Colonic mucosa (tissue), 4 donors: Measurements from ENCODE around the gene EPHA7. TPM values are rescaled to one million over a fixed set of nuclear protein-coding genes. Genes with fewer than 3 reads are reported as not detected.

Experiments used
- DNase-seq: peaks from one replicate; pipeline ENCODE4 v3.0.0-alpha.2; 2020
- H3K27ac ChIP-seq: fragments of 200-600 bp; one replicate; pipeline ENCODE4 v1.8.0; 2021
- H3K27me3 ChIP-seq: fragments of 200-600 bp; one replicate; pipeline ENCODE4 v1.8.0; 2021
- H3K36me3 ChIP-seq: fragments of 200-600 bp; one replicate; pipeline ENCODE4 v1.8.0; 2021
- H3K4me1 ChIP-seq: fragments of 200-600 bp; one replicate; pipeline ENCODE4 v1.8.0; 2021; ENCODE audit warnings: mild to moderate bottlenecking
- H3K4me3 ChIP-seq: fragments of 200-600 bp; one replicate; pipeline ENCODE4 v1.8.0; 2021
- H3K9ac ChIP-seq, 2 donors: one replicate each; pipeline ENCODE4 v1.7.0; 2013; ENCODE audit warnings: control low read depth in 2 of 2, low read depth in 2 of 2, low read length in 2 of 2
- H3K9me3 ChIP-seq: fragments of 200-600 bp; one replicate; pipeline ENCODE4 v1.8.0; 2021
- CTCF ChIP-seq: fragments of 200-600 bp; IDR thresholded peaks from one replicate; pipeline ENCODE4 v1.8.0; 2022; ENCODE audit warnings: antibody characterized with exemption, mild to moderate bottlenecking
- intact Hi-C: fragments of 100-400 bp; cut with DNase I; formaldehyde crosslinking; loops from one replicate; pipeline ENCODE4 v1.14.1; 2022
- total RNA-seq, 2 donors: library from RNA; stranded (reverse); fragmentation: NEBNext Ultra II Directional in 1 of 2; extraction: Animal tissue kit (Norgen Biotek cat#: 25700) in 1 of 2; gene quantifications; one replicate each; pipeline ENCODE4 v1.2.1, GENCODE V29; 2021
- donor health status: healthy.
- donor health status: DM: no; HTN: no; CAD: no.
- donor health status: DM: no; HTN: no; CAD: no.

Gene EPHA7
- total RNA-seq, 2 donors from 2014 or later = 1.3 to 4.4 TPM

GRCh38 chr6:93293460-93293859, 125.9 kb downstream of the EPHA7 start:
- Histone ChIP-seq H3K4me1 (no peaks in the 10 kb centered on the region), H3K4me3 (no peak overlapping the region), H3K9me3 (no peaks in the 10 kb centered on the region), H3K9ac (no peak overlapping the region), H3K27me3 (no peaks in the 10 kb centered on the region), H3K27ac (no peak overlapping the region), H3K36me3 (no peaks in the 10 kb centered on the region)
- TF ChIP-seq CTCF = no peak
- intact Hi-C loops = no loop called here
- no peak for DNase-seq

DNA sequence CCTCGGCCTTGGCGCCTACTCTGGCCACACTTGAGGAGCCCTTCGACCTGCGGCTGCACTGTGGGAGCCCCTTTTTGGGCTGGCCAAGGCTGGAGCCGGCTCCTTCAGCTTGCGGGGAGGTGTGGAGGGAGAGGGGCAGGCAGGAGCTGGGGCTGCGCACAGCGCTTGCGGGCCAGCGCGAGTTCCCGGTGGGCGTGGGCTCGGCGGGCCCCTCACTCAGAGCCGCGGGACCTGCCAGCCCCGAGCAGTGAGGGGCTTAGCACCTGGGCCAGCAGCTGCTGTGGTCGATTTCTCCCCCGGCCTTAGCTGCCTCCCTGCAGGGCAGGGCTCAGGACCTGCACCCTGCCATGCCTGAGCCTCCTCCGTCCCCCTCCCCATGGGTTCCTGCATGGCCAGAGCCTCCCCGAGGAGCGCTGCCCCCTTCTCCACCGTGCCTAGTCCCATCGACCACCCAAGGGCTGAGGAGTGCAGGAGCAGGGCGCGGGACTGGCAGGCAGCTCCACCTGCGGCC, 136.8 kb downstream of the EPHA7 start:
- H3K4me1 ChIP-seq = no peaks in the 10 kb centered on the region
- no peak for TF ChIP-seq CTCF

GRCh38 chr6:93278241-93278640, 141.1 kb downstream of the EPHA7 start:
- H3K27me3 ChIP-seq = no peaks in the 10 kb centered on the region
- H3K4me1 ChIP-seq = no peaks in the 10 kb centered on the region
- no peak overlapping the region for H3K4me3 ChIP-seq
- TF ChIP-seq CTCF = no peak
- intact Hi-C loops = no loop called here
- no peaks in the 10 kb centered on the region for H3K9me3 ChIP-seq
- no peak overlapping the region for H3K27ac ChIP-seq
- H3K9ac ChIP-seq = no peak overlapping the region
- no peaks in the 10 kb centered on the region for H3K36me3 ChIP-seq
- DNase-seq = no peak

More for the DNA sequence above, 136.8 kb downstream of the EPHA7 start:
- Histone ChIP-seq H3K27ac (no peak overlapping the region), H3K36me3 (no peaks in the 10 kb centered on the region), H3K27me3 (no peaks in the 10 kb centered on the region), H3K9ac (no peak overlapping the region), H3K4me3 (no peak overlapping the region), H3K9me3 (no peaks in the 10 kb centered on the region)
- intact Hi-C loops = no loop called here
- no peak for DNase-seq

DNA sequence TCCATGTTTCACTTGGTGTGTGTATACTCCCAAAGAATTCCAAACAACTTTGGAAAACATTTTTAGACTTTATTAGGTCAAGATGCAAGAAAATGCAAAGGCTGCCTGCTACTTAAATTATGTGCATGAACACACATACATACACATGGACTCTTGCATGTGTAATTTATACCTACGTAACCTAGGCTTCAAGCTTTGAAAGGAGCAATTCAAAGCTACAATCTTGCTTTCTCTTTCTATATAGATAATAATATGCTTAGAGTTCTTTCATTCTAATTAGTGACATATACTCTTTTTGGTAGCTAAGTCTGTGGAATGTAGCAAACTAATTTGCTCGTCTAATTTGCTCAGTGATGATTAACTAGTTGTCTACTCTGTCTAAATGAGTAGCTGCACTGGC, 146.5 kb downstream of the EPHA7 start:
- no peak overlapping the region for H3K27ac ChIP-seq
- H3K36me3 ChIP-seq = no peaks in the 10 kb centered on the region
- no peak for TF ChIP-seq CTCF
- no peaks in the 10 kb centered on the region for H3K9me3 ChIP-seq
- intact Hi-C loops = no loop called here
- H3K9ac ChIP-seq = no peak overlapping the region
- H3K27me3 ChIP-seq = no peaks in the 10 kb centered on the region
- no peak for DNase-seq
- H3K4me1 ChIP-seq = no peaks in the 10 kb centered on the region
- H3K4me3 ChIP-seq = no peak overlapping the region

- intact Hi-C loops = no loop called here
- Histone ChIP-seq H3K4me1 (no peaks in the 10 kb centered on the region), H3K4me3 (no peak overlapping the region), H3K9ac (no peak overlapping the region), H3K27ac (no peak overlapping the region), H3K27me3 (no peaks in the 10 kb centered on the region), H3K9me3 (no peaks in the 10 kb centered on the region), H3K36me3 (no peaks in the 10 kb centered on the region)
- no peak for TF ChIP-seq CTCF
- DNase-seq = no peak
These were observed 147.1 kb downstream of the EPHA7 start for GRCh38 chr6:93272211-93272610.
